Prostate gland (tissue), 2 donors: ENCODE measurements around the gene TBC1D21. TPM values are rescaled to one million over a fixed set of nuclear protein-coding genes. Genes with fewer than 3 reads are reported as not detected.

Experiments used
- DNase-seq: peaks from one replicate; pipeline ENCODE4 v3.0.0-alpha.2; 2019; ENCODE audit warnings: low spot score
- H3K27ac ChIP-seq, 2 donors: fragments of 200-600 bp; sonication (generic); 2 replicates each; pipeline ENCODE4 v1.5.1; 2017 to 2019
- H3K27me3 ChIP-seq: fragments of 200-600 bp; sonication (generic); replicated peaks from 2 replicates; pipeline ENCODE4 v1.5.1; 2019; ENCODE audit not compliant: insufficient read depth
- H3K36me3 ChIP-seq, 2 donors: fragments of 200-600 bp; sonication (generic); 1 replicate in 1 of 2; 2 replicates in 1 of 2; pipeline versions ENCODE4 v1.5.1 to v1.8.1; 2017 to 2019
- H3K4me1 ChIP-seq: fragments of 200-600 bp; sonication (generic); replicated peaks from 2 replicates; pipeline ENCODE4 v1.5.1; 2019
- H3K4me3 ChIP-seq, 2 donors: fragments of 200-600 bp; sonication (generic); 2 replicates each; pipeline ENCODE4 v1.5.1; 2017 to 2019
- H3K9me3 ChIP-seq: fragments of 200-600 bp; sonication (generic); 2 replicates; pipeline ENCODE4 v1.5.1; 2017
- POLR2A ChIP-seq: fragments of 450-650 bp; IDR thresholded peaks from one replicate; pipeline ENCODE4 v1.6.1; 2016; ENCODE audit warnings: antibody characterized with exemption, mild to moderate bottlenecking
- POLR2AphosphoS5 ChIP-seq: sonication (generic); formaldehyde crosslinking; IDR thresholded peaks from one replicate; pipeline ENCODE4 v1.6.1; 2017; ENCODE audit warnings: antibody characterized with exemption
- WGBS: methylation state at CpG from one replicate; pipeline ENCODE4 v1.1.5; 2018; 5-methylcytosine and 5-hydroxymethylcytosine counted together
- intact Hi-C: fragments of 100-400 bp; cut with DNase I; formaldehyde crosslinking; loops from one replicate; pipeline ENCODE4 v1.14.2; 2022
- total RNA-seq, 2 donors: library from RNA; depleted of rRNA; stranded (reverse); fragments of >200 nt; gene quantifications; one replicate each; pipeline ENCODE4 v1.1.0, GENCODE V29; 2016
- TF ChIP-seq, protein P1 (sequence below), 4 experiments: fragments of 200-600 bp in 2 of 4; fragments of 450-650 bp in 2 of 4; sonication (generic) in 2 of 4; IDR thresholded peaks; 1 replicate in 3 of 4; 2 replicates in 1 of 4; pipeline ENCODE4 v1.5.1; 2016 to 2019; ENCODE audit warnings: antibody characterized with exemption in 4 of 4, mild to moderate bottlenecking in 2 of 4, moderate library complexity in 2 of 4

Gene TBC1D21
- total RNA-seq, 2 donors from 2014 or later, result 1.4 TPM; not detected in 1

DNA sequence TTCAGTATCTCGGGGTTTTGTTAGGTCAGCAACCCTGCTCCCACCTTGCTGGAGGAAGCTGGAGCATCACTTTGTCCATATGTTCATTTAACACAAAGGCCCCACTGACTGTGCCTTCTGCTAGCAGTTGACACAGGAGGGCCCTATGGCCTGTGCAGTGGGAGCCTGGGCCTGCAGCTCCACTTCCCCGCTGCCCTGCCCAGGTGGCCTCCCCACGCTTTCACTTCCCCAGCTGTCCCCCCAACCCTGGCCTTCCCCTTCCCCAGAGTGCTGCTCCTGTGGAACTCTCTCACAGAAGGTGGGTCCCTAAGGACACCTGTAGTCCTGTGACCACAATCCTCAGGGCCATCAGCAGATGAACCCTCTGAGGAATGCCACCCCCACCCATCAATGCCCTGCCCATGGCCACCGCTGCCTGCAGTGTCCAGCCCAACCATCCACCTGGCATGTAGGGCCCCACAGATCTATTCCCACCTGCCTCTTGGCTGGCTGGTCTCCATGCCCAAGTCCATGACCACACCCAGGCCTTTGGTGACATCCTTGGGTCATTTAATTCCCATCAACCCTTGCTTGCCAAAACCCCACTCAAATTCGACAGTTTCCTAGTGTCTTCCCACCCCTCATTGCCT, 13.5 kb downstream of the TBC1D21 start:
- H3K36me3 ChIP-seq, result no peaks in the 10 kb centered on the region
- H3K27ac ChIP-seq, result no peak overlapping the region
- WGBS, result 82% methylated on average over 5 of the region's 5 CpGs
- no peaks in the 10 kb centered on the region for H3K4me1 ChIP-seq
- no peak overlapping the region for H3K4me3 ChIP-seq
- H3K27me3 ChIP-seq, result no peaks in the 10 kb centered on the region
- intact Hi-C loops, result no loop called here
- no peak for TF ChIP-seq POLR2AphosphoS5
- TF ChIP-seq, protein P1, sequence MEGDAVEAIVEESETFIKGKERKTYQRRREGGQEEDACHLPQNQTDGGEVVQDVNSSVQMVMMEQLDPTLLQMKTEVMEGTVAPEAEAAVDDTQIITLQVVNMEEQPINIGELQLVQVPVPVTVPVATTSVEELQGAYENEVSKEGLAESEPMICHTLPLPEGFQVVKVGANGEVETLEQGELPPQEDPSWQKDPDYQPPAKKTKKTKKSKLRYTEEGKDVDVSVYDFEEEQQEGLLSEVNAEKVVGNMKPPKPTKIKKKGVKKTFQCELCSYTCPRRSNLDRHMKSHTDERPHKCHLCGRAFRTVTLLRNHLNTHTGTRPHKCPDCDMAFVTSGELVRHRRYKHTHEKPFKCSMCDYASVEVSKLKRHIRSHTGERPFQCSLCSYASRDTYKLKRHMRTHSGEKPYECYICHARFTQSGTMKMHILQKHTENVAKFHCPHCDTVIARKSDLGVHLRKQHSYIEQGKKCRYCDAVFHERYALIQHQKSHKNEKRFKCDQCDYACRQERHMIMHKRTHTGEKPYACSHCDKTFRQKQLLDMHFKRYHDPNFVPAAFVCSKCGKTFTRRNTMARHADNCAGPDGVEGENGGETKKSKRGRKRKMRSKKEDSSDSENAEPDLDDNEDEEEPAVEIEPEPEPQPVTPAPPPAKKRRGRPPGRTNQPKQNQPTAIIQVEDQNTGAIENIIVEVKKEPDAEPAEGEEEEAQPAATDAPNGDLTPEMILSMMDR (IDR thresholded peaks at IDR 0.05), result no peak
- no peak for TF ChIP-seq POLR2A
- no peak for DNase-seq
- H3K9me3 ChIP-seq, result no peaks in the 10 kb centered on the region

DNA sequence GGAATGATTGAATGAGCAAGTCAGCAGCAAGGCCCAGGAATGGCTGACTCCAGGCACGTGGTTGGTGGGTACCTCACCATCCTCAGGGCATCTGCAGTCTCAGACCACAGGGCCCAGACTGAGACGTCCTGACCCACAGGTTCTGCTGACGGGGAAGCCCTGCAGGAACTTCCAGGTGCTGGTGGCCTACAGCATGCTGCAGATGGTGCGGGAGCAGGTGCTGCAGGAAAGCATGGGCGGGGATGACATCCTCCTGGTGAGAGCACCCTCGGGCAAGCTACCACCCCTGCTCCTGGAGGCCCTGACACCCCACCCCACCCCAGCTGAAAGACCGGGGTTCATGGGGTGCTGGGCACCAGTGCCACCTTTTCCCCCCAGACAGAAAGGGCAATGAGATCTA, 14.1 kb downstream of the TBC1D21 start:
- no peaks in the 10 kb centered on the region for H3K27me3 ChIP-seq
- no peaks in the 10 kb centered on the region for H3K9me3 ChIP-seq
- no peaks in the 10 kb centered on the region for H3K36me3 ChIP-seq
- no peaks in the 10 kb centered on the region for H3K4me1 ChIP-seq
- TF ChIP-seq, protein P1 (IDR thresholded peaks at IDR 0.05), result no peak
- TF ChIP-seq POLR2AphosphoS5 (no peak), POLR2A (no peak)
- H3K4me3 ChIP-seq, result no peak overlapping the region
- no peak for DNase-seq
- intact Hi-C loops, result no loop called here
- 84% methylated on average over 7 of the region's 7 CpGs for WGBS
- H3K27ac ChIP-seq, result no peak overlapping the region

DNA sequence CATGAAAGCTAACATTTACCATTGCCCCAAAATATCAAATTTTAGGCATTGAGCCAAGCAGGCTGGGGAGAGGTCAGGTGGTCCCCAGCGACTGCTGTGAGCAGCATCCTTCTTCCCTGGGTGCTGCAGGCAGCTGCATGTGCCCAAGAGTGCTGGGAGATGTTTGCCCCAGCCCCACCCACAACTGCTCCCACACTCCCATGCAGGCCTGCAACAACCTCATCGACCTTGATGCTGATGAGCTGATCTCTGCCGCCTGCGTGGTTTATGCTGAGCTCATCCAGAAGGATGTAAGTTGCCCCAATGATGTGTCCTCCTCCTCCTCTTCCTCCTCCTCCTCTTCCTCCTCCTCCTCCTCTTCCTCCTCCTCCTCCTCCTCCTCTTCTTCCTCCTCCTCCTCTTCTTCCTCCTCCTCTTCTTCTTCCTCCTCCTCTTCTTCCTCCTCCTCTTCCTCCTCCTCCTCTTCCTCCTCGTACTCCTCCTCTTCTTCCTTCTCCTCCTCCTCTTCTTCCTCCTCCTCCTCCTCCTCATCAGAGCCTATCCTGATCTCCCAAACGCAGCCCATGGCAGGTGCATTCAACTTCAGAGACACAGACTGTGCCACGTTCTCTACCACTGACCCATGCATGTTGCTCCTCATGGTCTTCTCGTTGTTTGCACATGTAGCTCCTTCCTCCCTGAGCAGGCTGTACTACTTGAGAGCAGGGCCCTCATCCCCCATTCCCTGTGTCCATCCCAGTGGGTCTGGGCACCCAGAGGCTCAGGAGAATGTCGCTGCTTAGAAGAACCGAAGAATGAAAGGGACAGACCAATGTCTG, 15.1 kb downstream of the TBC1D21 start:
- Histone ChIP-seq H3K4me1 (no peaks in the 10 kb centered on the region), H3K27ac (no peak overlapping the region), H3K9me3 (no peaks in the 10 kb centered on the region), H3K27me3 (no peaks in the 10 kb centered on the region), H3K4me3 (no peak overlapping the region), H3K36me3 (no peaks in the 10 kb centered on the region)
- DNase-seq, result no peak
- no peak for TF ChIP-seq POLR2A
- TF ChIP-seq, protein P1 (IDR thresholded peaks at IDR 0.05), result no peak
- no peak for TF ChIP-seq POLR2AphosphoS5
- intact Hi-C loops, result no loop called here
- 80% methylated on average over 10 of the region's 10 CpGs for WGBS

DNA sequence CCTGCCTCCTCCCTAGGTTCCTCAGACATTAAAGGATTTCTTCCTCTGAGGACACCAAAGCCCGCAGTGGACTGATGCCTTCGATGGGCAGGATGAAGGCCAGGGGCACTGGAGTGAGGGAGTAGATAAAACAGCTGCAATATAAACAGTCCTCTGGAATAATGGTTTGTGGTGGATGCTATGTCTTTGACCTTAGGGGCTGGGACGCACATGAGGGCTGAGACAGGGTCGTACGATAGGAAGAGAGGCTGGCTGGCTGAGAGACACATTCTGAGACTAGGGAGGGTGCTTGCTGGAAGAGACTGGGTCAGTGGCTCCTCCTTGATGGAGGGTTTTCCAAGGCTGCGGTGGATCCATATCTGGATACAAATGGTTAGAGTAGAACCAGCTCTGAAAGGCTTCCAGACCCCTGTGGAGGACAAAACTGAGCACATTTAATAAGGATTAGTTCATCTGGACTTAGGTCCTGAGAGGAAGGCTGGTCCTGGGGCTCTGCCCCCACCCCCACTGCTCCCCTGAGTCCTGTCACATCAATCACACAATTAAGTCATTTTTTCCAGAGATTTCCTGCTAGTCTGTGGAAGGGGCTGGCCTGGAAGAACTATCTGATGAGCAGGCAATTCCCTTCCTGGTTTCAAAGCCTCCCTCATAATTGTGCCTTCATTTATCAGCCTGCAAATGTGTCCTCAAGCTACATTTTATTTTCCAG, 15.8 kb downstream of the TBC1D21 start:
- intact Hi-C loops, result no loop called here
- H3K36me3 ChIP-seq, result no peaks in the 10 kb centered on the region
- 75% methylated on average over 6 of the region's 6 CpGs for WGBS

More for the DNA sequence above, 15.8 kb downstream of the TBC1D21 start:
- DNase-seq, result no peak
- TF ChIP-seq POLR2AphosphoS5, result no peak
- no peak for TF ChIP-seq POLR2A
- TF ChIP-seq, protein P1 (IDR thresholded peaks at IDR 0.05), result no peak
- Histone ChIP-seq H3K4me3 (no peak overlapping the region), H3K27me3 (no peaks in the 10 kb centered on the region), H3K27ac (no peak overlapping the region), H3K9me3 (no peaks in the 10 kb centered on the region), H3K4me1 (no peaks in the 10 kb centered on the region)
